Fibroblast of peridontal ligament (primary cell): ENCODE results near the gene TRIOBP.

Source experiments
- DNase-seq: peaks from one replicate; pipeline ENCODE4 v3.0.0-alpha.2; 2010; ENCODE audit errors: extremely low read depth

TRIOBP gene

GRCh38 chr22:37824674-37825641, 128.1 kb downstream of the TRIOBP start:
- peak; percentile 5 for DNase-seq
